ENCODE data around the gene PUS1.

Gene PUS1

GRCh38 chr12:131904346-131904745 is 24.7 kb upstream of the PUS1 start:
- no peak overlapping the region for H3K27ac ChIP-seq
- TF ChIP-seq CTCF (conservative IDR thresholded peaks at IDR 0.05), result no peak

DNA sequence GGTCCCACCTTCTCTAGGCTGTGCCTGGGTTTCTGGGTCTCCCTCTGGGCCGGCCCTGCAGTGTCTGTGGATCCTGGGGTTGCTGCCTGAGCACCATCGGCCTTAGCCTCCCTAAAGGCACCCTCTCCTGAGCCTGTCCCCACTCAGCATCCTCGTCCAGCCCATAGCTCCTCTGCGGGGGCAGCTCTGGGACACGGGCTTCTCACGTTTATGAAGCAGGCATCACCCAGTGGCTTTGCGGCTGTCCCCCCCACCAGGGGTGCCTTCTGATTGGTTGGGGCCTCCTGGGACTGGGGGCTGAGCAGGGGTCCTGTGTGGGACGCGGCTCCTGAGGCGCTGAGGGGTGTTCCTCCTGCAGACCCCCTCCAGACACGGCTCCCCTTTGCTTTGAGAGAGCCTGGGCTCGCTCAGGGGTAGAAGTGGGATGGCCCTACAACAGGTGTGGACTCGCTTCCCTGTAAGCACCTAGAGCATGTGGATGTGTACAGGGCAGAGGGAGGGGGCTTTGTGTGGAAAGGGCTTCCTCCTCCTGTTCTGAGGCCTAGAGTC is 23.9 kb upstream of the PUS1 start:
- TF ChIP-seq CTCF (conservative IDR thresholded peaks at IDR 0.05), result no peak
- H3K27ac ChIP-seq, result no peak overlapping the region

GRCh38 chr12:131905630-131906091 is 23.4 kb upstream of the PUS1 start:
- TF ChIP-seq CTCF (conservative IDR thresholded peaks at IDR 0.05), result no peak
- no peak overlapping the region for H3K27ac ChIP-seq

DNA sequence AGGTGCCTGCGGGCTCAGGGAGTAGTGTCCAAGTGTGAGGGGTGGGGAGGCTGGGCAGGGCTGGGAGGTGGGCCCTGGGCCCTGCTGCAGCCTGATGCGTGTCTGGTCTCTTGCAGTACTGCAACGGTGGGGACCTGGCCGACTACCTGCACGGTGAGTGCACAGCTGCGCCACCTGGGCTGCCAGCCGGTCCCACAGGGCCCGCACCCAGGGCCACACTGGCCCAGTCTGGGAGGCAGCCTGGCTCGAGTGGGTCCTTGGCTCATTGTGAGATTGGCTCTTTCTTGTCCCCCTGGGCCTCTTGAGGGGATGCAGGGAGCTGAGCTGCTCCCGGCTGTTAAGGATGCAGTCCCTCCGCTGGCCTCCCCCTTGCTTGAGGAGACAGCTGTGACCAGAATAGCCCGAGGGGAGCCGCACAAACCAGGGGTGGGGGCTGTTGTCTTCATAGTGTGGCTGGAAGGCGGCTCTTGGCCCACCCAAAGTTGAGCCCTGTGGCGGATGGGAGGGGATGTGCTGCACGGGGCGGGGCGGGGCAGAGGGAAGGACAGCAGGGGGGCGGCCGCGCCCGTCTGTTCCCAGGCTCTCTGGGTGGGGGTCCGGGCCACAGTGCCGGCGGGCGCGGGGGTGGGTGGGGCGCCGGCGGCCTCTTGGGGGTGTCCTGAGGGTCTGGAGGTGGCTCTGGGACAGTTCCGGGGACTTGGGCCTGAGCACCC is 21.5 kb upstream of the PUS1 start:
- H3K27ac ChIP-seq, result no peak overlapping the region
- TF ChIP-seq CTCF (conservative IDR thresholded peaks at IDR 0.05), result no peak

GRCh38 chr12:131908092-131909080 is 20.7 kb upstream of the PUS1 start:
- TF ChIP-seq CTCF (conservative IDR thresholded peaks at IDR 0.05), result no peak
- no peak overlapping the region for H3K27ac ChIP-seq

DNA sequence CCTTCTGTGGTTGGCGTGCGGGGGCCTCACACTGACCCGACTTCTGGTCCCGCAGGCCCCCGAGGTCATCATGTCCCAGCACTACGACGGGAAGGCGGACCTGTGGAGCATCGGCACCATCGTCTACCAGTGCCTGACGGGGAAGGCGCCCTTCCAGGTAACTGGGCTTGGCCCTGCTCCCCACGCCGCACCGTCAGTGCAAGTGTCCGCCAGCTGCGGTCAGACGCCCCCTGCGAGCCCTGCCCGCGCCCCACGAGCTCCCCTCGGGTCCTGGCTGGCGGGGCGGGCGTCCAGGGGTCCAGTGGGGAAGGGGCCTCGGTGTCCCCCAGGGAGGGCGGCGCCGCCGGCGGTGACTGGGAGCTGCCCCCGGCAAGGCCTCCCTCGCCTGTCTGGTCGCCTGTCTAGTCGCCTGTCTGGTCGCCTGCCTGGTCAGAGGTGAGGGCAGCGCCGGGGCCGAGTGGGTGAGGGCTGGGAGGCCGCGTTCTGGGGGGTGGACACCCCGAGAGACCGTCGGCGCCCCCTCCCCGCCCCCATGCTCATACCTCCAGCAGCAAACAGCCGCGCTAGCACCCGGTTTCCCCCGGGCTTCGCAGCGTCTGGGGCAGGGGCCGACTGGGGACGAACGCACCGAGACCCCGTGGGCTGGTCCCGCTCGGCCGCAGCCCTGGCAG is 19.9 kb upstream of the PUS1 start:
- TF ChIP-seq CTCF (conservative IDR thresholded peaks at IDR 0.05), result no peak
- no peak overlapping the region for H3K27ac ChIP-seq
